Natural killer cell (primary cell): ENCODE data around the gene ZNF117. TPM values are rescaled to one million over a fixed set of nuclear protein-coding genes. Genes with fewer than 3 reads are reported as not detected.

Experiments used
- ATAC-seq, 3 donors: fragments of 150-1000 bp in 2 of 3; fragments of 200-7000 bp in 1 of 3; cut with Tn5 transposase; 1 replicate in 1 of 3; 2 replicates in 2 of 3; pipeline ENCODE4 v1.10.0; 2021; ENCODE audit warnings: mild to moderate bottlenecking in 2 of 3, moderate library complexity in 2 of 3
- DNase-seq, 2 donors: peaks; one replicate each; pipeline versions ENCODE4 v3.0.0 to v3.0.0-alpha.2; 2013 to 2021; ENCODE audit warnings: mixed read lengths in 1 of 2
- H3K27ac ChIP-seq: one replicate; pipeline ENCODE4 v1.5.1; 2013; ENCODE audit warnings: mild to moderate bottlenecking, low read length
- H3K27me3 ChIP-seq: one replicate; pipeline ENCODE4 v1.6.1; 2013; ENCODE audit warnings: low read length; ENCODE audit not compliant: control insufficient read depth, insufficient read depth
- H3K36me3 ChIP-seq: one replicate; pipeline ENCODE4 v1.6.1; 2013; ENCODE audit warnings: low read length; ENCODE audit not compliant: control insufficient read depth, insufficient read depth
- H3K4me1 ChIP-seq: one replicate; pipeline ENCODE4 v1.6.1; 2013; ENCODE audit warnings: low read length; ENCODE audit not compliant: control insufficient read depth, insufficient read depth
- H3K4me3 ChIP-seq: one replicate; pipeline ENCODE4 v1.5.1; 2013; ENCODE audit warnings: low read length
- H3K9me3 ChIP-seq: one replicate; pipeline ENCODE4 v1.6.1; 2013; ENCODE audit warnings: low read length; ENCODE audit not compliant: control insufficient read depth, insufficient read depth
- H3K27ac Mint-ChIP-seq, 2 donors: one replicate each; pipeline ENCODE4 v1.8.0; 2022; ENCODE audit warnings: mild to moderate bottlenecking in 2 of 2, mixed read lengths in 2 of 2, moderate library complexity in 1 of 2
- H3K27me3 Mint-ChIP-seq, 2 donors: one replicate each; pipeline ENCODE4 v1.8.0; 2022; ENCODE audit warnings: low read depth in 2 of 2, mixed read lengths in 2 of 2
- H3K36me3 Mint-ChIP-seq: one replicate; pipeline ENCODE4 v1.8.0; 2022; ENCODE audit warnings: mixed read lengths
- H3K4me1 Mint-ChIP-seq, 2 donors: one replicate each; pipeline ENCODE4 v1.8.0; 2022; ENCODE audit warnings: mixed read lengths in 2 of 2
- H3K4me3 Mint-ChIP-seq: one replicate; pipeline ENCODE4 v1.8.0; 2022; ENCODE audit warnings: mild to moderate bottlenecking, moderate library complexity, mixed read lengths
- H3K9me3 Mint-ChIP-seq, 2 donors: one replicate each; pipeline ENCODE4 v1.8.0; 2022; ENCODE audit warnings: mixed read lengths in 2 of 2
- WGBS: methylation state at CpG from one replicate; pipeline ENCODE4 v1.1.7; 2013; ENCODE audit warnings: missing lambda C conversion rate; ENCODE audit not compliant: insufficient coverage; 5-methylcytosine and 5-hydroxymethylcytosine counted together
- intact Hi-C: fragments of 100-400 bp; cut with micrococcal nuclease; formaldehyde crosslinking; loops from one replicate; pipeline ENCODE4 v1.14.2; 2022
- total RNA-seq, 4 donors: library from RNA; stranded (reverse); fragments of 120-200 nt in 1 of 4; gene quantifications; one replicate each; pipeline versions ENCODE4 v1.2.3 to v1.2.4, GENCODE V29; 2013 to 2022
- TF ChIP-seq, protein P1 (sequence below): fragments of 200-600 bp; IDR thresholded peaks from one replicate; pipeline ENCODE4 v1.8.0; 2022; ENCODE audit warnings: antibody characterized with exemption

Gene ZNF117
- total RNA-seq, 3 donors from 2014 or later (not counting 1 experiment from before 2014, with no cell fraction given) = 5.2 to 12.7 (median 6.6) TPM

DNA sequence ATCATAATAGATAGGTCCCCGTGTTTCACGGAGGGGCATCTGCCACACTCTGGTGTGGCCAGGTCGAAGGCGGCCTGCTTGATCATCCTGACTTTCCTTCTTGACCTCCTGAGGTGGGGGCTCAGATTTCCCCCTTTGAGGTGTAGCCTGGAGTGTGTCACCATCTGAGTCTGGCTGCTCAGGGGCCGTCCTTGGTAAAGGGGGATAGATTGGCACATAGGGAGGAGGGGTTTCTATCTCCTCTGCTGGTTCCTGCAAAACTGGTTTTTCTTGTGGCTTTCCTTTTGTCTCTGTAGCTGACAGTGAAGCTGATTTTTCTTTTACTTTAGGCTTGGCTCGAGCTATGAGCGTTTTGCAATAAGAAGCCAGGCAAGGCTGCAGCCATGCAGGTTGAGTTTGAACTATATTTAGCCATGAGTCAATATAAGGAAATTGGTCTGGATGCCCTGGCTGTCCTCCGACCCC lies 7.1 kb upstream of the ZNF117 start:
- ATAC-seq (no peak), DNase-seq (no peak)
- TF ChIP-seq, protein P1, sequence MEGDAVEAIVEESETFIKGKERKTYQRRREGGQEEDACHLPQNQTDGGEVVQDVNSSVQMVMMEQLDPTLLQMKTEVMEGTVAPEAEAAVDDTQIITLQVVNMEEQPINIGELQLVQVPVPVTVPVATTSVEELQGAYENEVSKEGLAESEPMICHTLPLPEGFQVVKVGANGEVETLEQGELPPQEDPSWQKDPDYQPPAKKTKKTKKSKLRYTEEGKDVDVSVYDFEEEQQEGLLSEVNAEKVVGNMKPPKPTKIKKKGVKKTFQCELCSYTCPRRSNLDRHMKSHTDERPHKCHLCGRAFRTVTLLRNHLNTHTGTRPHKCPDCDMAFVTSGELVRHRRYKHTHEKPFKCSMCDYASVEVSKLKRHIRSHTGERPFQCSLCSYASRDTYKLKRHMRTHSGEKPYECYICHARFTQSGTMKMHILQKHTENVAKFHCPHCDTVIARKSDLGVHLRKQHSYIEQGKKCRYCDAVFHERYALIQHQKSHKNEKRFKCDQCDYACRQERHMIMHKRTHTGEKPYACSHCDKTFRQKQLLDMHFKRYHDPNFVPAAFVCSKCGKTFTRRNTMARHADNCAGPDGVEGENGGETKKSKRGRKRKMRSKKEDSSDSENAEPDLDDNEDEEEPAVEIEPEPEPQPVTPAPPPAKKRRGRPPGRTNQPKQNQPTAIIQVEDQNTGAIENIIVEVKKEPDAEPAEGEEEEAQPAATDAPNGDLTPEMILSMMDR = no peak
- H3K9me3 ChIP-seq = peaks cover 62% of the 10 kb centered on the region
- Mint-ChIP-seq H3K27me3 (no peaks in the 10 kb centered on the region), H3K27ac (no peak overlapping the region), H3K4me3 (no peak overlapping the region), H3K36me3 (peaks cover 21% of the 10 kb centered on the region), H3K9me3 (peaks cover 3 to 13% of the 10 kb centered on the region in 2 donors), H3K4me1 (peaks cover 39 to 42% of the 10 kb centered on the region in 2 donors)
- no peak overlapping the region for H3K4me3 ChIP-seq
- 98% methylated on average over 8 of the region's 8 CpGs for whole genome bisulfite sequencing
- H3K36me3 ChIP-seq = peaks cover 19% of the 10 kb centered on the region
- peaks cover 5% of the 10 kb centered on the region for H3K4me1 ChIP-seq
- H3K27ac ChIP-seq = no peak overlapping the region
- H3K27me3 ChIP-seq = no peaks in the 10 kb centered on the region
- intact Hi-C loops = no loop called here

DNA sequence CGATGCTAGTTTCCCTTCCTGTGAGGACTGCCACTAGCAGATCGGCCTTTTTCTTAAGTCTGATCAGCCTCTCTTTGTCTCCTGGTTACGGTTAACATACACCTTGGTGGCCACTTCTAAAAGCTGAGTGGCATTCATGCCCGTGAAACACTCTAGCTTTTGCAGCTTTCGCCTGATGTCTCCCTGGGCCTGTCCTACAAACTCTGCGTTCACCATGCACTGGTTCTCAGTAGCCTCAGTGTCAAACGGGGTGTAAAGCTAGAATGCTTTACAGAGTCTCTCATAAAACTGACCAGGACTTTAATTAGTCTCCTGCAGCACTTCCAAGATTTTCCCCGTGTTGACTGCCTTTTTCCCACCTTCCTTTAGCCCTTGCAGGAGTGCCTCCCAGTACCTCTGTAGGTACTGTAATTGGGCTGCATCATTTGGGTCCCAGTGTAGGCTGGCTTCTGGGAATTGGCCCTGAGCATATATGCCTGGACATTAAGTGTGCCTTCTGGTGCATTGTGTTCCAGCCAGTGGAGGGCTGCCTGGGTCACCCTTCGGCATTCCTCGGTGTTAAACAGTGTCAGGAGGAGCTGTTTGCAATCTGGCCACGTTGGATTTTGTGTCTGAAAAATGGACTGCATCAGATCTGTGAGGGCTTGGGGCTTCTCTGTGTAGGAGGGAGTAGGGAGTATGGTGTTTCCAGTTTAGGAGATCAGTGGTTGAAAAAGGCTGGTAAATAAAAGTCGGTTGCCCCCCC lies 6.5 kb upstream of the ZNF117 start:
- Mint-ChIP-seq H3K27ac (no peak overlapping the region), H3K27me3 (no peaks in the 10 kb centered on the region), H3K4me1 (peaks cover 33 to 37% of the 10 kb centered on the region in 2 donors), H3K9me3 (peaks cover 4 to 15% of the 10 kb centered on the region in 2 donors), H3K36me3 (peaks cover 24% of the 10 kb centered on the region), H3K4me3 (no peak overlapping the region)
- H3K36me3 ChIP-seq = peaks cover 19% of the 10 kb centered on the region
- no peak overlapping the region for H3K4me3 ChIP-seq
- TF ChIP-seq, protein P1 = no peak
- 98% methylated on average over 12 of the region's 12 CpGs for WGBS
- ATAC-seq (no peak), DNase-seq (no peak)
- peaks cover 5% of the 10 kb centered on the region for H3K4me1 ChIP-seq
- H3K9me3 ChIP-seq = peaks cover 68% of the 10 kb centered on the region
- intact Hi-C loops = no loop called here
- H3K27me3 ChIP-seq = no peaks in the 10 kb centered on the region
- no peak overlapping the region for H3K27ac ChIP-seq

DNA sequence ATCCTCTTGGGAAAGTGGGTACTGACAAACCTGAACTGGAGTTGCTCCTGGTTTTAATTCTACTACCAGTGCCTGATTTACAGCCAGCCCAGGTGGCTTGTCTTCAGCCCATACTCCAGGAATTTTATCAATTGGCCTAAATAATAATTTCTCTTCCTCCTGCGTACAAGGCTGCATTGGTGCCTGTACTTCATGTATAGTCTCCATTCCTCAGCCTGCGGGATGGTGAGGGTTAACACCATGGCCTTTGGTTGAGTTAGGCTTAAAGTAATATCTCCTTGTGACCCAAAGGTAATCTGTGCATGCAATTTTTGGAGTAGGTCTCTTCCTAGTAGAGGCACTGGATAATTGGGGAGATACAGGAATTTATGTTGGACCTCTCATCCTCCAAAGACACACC lies 5.5 kb upstream of the ZNF117 start:
- H3K4me1 ChIP-seq = peaks cover 5% of the 10 kb centered on the region
- ATAC-seq = no peak
- Mint-ChIP-seq H3K4me1 (peaks cover 26 to 29% of the 10 kb centered on the region in 2 donors), H3K36me3 (peaks cover 34% of the 10 kb centered on the region), H3K27me3 (no peaks in the 10 kb centered on the region), H3K9me3 (peaks cover 5 to 17% of the 10 kb centered on the region in 2 donors), H3K27ac (no peak overlapping the region), H3K4me3 (no peak overlapping the region)
- H3K9me3 ChIP-seq = peaks cover 78% of the 10 kb centered on the region
- WGBS = 100% methylated on average over 2 of the region's 2 CpGs
- TF ChIP-seq, protein P1 = no peak
- no peak overlapping the region for H3K27ac ChIP-seq
- intact Hi-C loops = no loop called here
- H3K36me3 ChIP-seq = peaks cover 18% of the 10 kb centered on the region
- no peak overlapping the region for H3K4me3 ChIP-seq
- no peak for DNase-seq
- H3K27me3 ChIP-seq = no peaks in the 10 kb centered on the region
